SH-SY5Y (cell line): ENCODE data around the gene C22orf15.

Experiments used
- GATA2 ChIP-seq: IDR thresholded peaks from 2 replicates; pipeline ENCODE4 v1.6.1; 2011; ENCODE audit warnings: mild to moderate bottlenecking, low read depth, low read length
- GATA3 ChIP-seq: IDR thresholded peaks from 2 replicates; pipeline ENCODE4 v1.6.1; 2011; ENCODE audit warnings: low read depth, mild to moderate bottlenecking, low read length, moderate library complexity

C22orf15 gene

DNA sequence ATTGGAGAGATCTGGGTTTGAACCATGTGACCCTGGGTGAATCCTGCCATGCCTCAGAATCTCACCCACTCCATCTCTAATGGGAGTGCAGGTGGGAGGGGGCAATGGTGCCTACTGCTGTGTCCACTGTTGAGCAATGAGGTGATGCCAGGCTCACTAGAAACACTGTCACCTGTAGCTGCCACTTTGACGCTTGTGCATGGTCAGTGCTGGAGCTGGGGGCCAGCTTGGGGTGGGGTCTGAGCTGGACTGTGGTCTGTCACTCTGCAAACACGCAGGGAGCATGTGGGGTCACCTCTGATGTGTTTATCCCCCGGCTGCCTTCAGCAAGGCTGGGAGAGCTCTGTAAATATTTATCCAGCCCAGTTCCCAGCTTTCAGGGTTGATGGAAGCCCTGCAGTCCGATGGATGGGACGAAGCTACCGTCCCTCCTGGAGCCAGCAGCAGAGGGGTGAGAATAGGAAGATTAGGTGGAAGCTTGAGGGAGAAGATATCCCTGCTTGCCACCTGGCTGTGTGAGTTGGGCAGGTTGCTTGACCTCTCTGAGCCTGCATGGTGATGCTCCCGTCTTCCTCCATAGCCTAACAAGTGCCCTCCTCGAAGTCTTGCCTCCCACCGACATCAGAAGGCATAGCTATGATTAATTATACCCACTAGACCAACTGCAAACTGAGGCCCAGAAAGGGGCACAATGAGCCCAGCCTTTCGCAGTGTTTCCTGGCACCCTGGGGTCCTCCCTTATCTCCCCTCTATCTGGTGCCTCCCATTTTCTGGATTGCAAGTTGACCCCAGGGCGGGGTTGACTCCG, 11.5 kb downstream of the C22orf15 start:
- TF ChIP-seq GATA3 = no peak
- no peak for TF ChIP-seq GATA2

DNA sequence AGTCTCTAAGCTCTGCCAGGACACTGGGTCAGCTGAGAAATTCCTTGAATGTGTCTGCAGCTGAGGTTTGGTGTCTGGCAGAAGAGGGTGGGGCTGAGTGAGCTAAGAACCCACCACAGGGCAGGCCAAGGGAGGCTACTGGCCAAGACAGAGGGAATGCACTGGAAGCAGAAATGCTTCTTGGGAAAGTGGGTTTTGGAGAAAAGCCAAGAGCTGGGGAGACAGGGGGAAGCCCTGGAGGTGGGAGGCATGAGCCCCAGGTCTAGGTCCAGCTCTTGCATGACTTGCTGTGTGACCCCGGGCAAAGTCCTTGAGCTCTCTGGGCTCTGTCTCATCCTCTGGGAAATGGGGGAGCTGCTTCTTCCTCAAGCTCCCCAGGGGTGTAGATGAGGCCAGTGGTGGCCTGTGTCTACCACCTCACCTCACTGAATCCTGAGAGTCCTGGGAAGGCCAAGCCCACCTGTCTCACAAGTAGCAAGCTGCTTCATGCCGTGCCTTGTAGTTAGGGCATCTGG, 12.2 kb downstream of the C22orf15 start:
- TF ChIP-seq GATA2 (no peak), GATA3 (no peak)

DNA sequence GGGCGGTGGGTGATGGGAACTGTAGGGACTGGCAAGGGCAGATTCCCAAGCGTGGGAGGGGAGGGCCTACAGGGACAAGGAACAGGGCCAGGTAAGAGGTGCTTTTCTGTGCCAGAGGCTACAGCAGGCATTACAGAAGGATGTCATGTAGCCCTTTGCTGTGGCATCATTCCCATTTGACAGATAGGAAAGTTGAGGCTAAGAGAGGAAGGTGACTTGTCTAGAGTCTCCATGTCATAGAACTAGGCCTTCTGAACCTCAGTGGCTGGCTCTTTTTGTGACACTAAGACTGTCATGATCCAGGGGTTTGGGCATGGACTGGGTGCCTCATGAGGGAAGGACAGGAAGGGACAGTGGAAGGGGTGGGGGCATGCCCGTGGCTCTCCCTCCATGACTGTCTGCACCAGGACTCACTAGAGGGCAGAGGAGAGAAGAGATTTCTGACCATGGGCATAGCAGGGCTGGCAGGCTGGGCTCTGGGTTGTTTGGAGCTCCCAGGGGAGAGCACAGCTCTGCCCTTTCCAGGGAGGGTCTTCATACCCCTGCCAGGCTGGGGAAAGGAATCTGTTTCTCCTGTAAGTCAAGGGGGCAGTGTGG, 13.1 kb downstream of the C22orf15 start:
- TF ChIP-seq GATA3 (no peak), GATA2 (no peak)

GRCh38 chr22:23777776-23778576, 15.2 kb downstream of the C22orf15 start:
- TF ChIP-seq GATA2 = no peak
- no peak for TF ChIP-seq GATA3

GRCh38 chr22:23778577-23778900, 15.7 kb downstream of the C22orf15 start:
- no peak for TF ChIP-seq GATA2
- no peak for TF ChIP-seq GATA3

- TF ChIP-seq GATA3 = no peak
- TF ChIP-seq GATA2 = no peak
Observed at GRCh38 chr22:23779083-23779482, 16.3 kb downstream of the C22orf15 start.

GRCh38 chr22:23779731-23780130, 16.9 kb downstream of the C22orf15 start:
- TF ChIP-seq GATA3 (no peak), GATA2 (no peak)

GRCh38 chr22:23780146-23780748, 17.5 kb downstream of the C22orf15 start:
- TF ChIP-seq GATA3 (no peak), GATA2 (no peak)

- TF ChIP-seq GATA3 = no peak
- TF ChIP-seq GATA2 = no peak
Observed at GRCh38 chr22:23781065-23781464, 18.3 kb downstream of the C22orf15 start.

DNA sequence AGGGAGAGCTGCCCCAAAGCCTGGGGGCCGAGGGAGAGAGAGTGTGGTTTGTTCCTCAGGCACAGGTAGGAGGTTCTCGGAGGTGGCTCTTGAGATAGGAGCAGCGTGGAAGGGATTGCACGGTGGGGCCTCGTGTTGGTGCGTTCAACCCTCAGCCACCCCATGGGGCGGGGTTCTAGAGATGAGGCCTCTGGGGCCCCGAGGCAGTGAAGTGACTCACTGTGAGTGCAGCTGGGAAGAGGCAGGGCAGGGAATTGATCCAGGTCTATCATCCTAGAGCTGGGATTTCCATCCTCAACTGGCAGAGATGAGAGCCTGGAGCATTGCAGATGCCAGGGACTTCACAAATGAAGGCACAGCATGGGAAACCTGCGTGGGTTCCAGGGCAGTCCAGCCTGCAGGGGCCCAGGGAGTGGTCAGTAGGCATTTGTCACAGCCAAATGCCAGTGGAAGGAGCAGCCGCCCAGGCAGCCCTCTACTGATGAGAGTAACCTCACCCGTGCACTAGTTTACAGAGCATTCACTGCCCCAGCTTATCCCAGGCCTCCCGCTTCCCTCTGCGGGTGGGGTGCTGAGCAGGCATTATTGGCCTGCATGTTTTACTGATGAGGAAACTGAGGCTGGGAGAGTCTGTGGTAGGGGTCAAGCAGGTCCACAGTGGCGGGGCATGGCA, 18.9 kb downstream of the C22orf15 start:
- TF ChIP-seq GATA3 (no peak), GATA2 (no peak)

DNA sequence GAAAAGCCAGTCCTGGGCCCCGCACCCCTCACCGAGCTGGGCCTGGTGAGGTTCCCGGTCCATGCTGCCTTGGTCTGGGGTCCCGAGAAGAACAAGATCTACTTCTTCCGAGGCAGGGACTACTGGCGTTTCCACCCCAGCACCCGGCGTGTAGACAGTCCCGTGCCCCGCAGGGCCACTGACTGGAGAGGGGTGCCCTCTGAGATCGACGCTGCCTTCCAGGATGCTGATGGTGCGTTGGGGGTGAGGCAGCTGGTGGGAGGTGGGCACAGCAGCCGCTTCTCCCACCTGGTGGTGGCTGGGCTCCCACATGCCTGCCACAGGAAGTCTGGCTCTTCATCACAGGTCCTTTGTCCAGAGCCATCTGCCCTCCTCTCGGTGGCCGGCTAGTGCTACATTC, 19.5 kb downstream of the C22orf15 start:
- TF ChIP-seq GATA3 (no peak), GATA2 (no peak)

- no peak for TF ChIP-seq GATA3
- TF ChIP-seq GATA2 = no peak
Observed at GRCh38 chr22:23782703-23783102, 19.9 kb downstream of the C22orf15 start.

DNA sequence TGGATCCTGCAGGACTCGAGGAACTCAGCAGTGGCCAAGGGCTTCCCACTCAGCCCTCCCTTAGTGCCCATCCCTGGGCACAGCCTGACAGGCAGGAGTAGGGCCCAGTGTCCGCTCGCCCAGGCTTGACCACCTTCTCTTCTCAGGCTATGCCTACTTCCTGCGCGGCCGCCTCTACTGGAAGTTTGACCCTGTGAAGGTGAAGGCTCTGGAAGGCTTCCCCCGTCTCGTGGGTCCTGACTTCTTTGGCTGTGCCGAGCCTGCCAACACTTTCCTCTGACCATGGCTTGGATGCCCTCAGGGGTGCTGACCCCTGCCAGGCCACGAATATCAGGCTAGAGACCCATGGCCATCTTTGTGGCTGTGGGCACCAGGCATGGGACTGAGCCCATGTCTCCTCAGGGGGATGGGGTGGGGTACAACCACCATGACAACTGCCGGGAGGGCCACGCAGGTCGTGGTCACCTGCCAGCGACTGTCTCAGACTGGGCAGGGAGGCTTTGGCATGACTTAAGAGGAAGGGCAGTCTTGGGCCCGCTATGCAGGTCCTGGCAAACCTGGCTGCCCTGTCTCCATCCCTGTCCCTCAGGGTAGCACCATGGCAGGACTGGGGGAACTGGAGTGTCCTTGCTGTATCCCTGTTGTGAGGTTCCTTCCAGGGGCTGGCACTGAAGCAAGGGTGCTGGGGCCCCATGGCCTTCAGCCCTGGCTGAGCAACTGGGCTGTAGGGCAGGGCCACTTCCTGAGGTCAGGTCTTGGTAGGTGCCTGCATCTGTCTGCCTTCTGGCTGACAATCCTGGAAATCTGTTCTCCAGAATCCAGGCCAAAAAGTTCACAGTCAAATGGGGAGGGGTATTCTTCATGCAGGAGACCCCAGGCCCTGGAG, 20.7 kb downstream of the C22orf15 start:
- TF ChIP-seq GATA2 = no peak
- no peak for TF ChIP-seq GATA3
